ENCODE results near the gene RASD1.
"Not testable (repeated sequence)": the region's sequence is repeated elsewhere in the genome, so short reads cannot be mapped to it uniquely, and the experiment has no call there.

The RASD1 gene

GRCh38 chr17:17469358-17469757 is 26.8 kb downstream of the RASD1 start:
- DNase-seq (ENCODE audit: low read depth): no peak

GRCh38 chr17:17468217-17469010 is 27.8 kb downstream of the RASD1 start:
- no peak for DNase-seq (ENCODE audit: low read depth)

GRCh38 chr17:17467720-17468119 is 28.5 kb downstream of the RASD1 start:
- no peak for DNase-seq (ENCODE audit: low read depth)

- DNase-seq (ENCODE audit: low read depth): no peak
Measured at GRCh38 chr17:17467016-17467415, 29.2 kb downstream of the RASD1 start.

- DNase-seq (ENCODE audit: low read depth): no peak
Measured at GRCh38 chr17:17466511-17466910, 29.7 kb downstream of the RASD1 start.

GRCh38 chr17:17465878-17466277 is 30.3 kb downstream of the RASD1 start:
- DNase-seq (ENCODE audit: low read depth): not testable (repeated sequence)

GRCh38 chr17:17463821-17464220 is 32.4 kb downstream of the RASD1 start:
- DNase-seq (ENCODE audit: low read depth): no peak

- DNase-seq (ENCODE audit: low read depth): no peak
Measured at GRCh38 chr17:17462048-17462824, 34.0 kb downstream of the RASD1 start.

GRCh38 chr17:17460038-17460437 is 36.2 kb downstream of the RASD1 start:
- no peak for DNase-seq (ENCODE audit: low read depth)

- DNase-seq (ENCODE audit: low read depth): no peak
Measured at GRCh38 chr17:17457680-17458079, 38.5 kb downstream of the RASD1 start.

- DNase-seq (ENCODE audit: low read depth): no peak
Measured at GRCh38 chr17:17456251-17456650, 39.9 kb downstream of the RASD1 start.

GRCh38 chr17:17455173-17455572 is 41.0 kb downstream of the RASD1 start:
- no peak for DNase-seq (ENCODE audit: low read depth)

- not testable (repeated sequence) for DNase-seq (ENCODE audit: low read depth)
Measured at GRCh38 chr17:17454700-17455099, 41.5 kb downstream of the RASD1 start.

- no peak for DNase-seq (ENCODE audit: low read depth)
Measured at GRCh38 chr17:17454276-17454675, 41.9 kb downstream of the RASD1 start.

GRCh38 chr17:17453088-17453487 is 43.1 kb downstream of the RASD1 start:
- no peak for DNase-seq (ENCODE audit: low read depth)

- no peak for DNase-seq (ENCODE audit: low read depth)
Measured at GRCh38 chr17:17448723-17449122, 47.5 kb downstream of the RASD1 start.

- no peak for DNase-seq (ENCODE audit: low read depth)
Measured at GRCh38 chr17:17448076-17448475, 48.1 kb downstream of the RASD1 start.

- DNase-seq (ENCODE audit: low read depth): no peak
Measured at GRCh38 chr17:17447264-17447663, 48.9 kb downstream of the RASD1 start.

- no peak for DNase-seq (ENCODE audit: low read depth)
Measured at GRCh38 chr17:17446666-17447155, 49.5 kb downstream of the RASD1 start.

GRCh38 chr17:17445925-17446665 is 50.1 kb downstream of the RASD1 start:
- peak; percentile 93 for DNase-seq (ENCODE audit: low read depth)

GRCh38 chr17:17445296-17445924 is 50.8 kb downstream of the RASD1 start:
- DNase-seq (ENCODE audit: low read depth): no peak
